Neural cell (in vitro differentiated cells): ENCODE measurements around the gene FSD2. TPM values are rescaled to one million over a fixed set of nuclear protein-coding genes. Genes with fewer than 3 reads are reported as not detected.

Experiments
- H2AFZ ChIP-seq: fragments of 200-600, 300-800 bp; sonication (generic), shearing (Covaris generic); 2 replicates; pipeline ENCODE4 v1.6.0; 2014; ENCODE audit warnings: low read depth, mild to moderate bottlenecking, antibody characterized with exemption, low read length, moderate library complexity
- H3F3A ChIP-seq: fragments of 200-600 bp; shearing (Covaris generic); 2 replicates; pipeline ENCODE4 v1.6.1; 2016; ENCODE audit warnings: mild to moderate bottlenecking, moderate library complexity, mixed read lengths, antibody characterized with exemption, low read length; ENCODE audit not compliant: insufficient read depth, poor library complexity, severe bottlenecking
- H3K27ac ChIP-seq: fragments of 200-600, 300-800 bp; sonication (generic), shearing (Covaris generic); 2 replicates; pipeline ENCODE4 v1.5.1; 2014; ENCODE audit warnings: mild to moderate bottlenecking, low read length, moderate library complexity
- H3K27me3 ChIP-seq: fragments of 300-800, 200-600 bp; sonication (generic), shearing (Covaris generic); 2 replicates; pipeline ENCODE4 v1.6.0; 2014; ENCODE audit warnings: mild to moderate bottlenecking, low read depth, low read length, moderate library complexity; ENCODE audit not compliant: insufficient read depth
- H3K36me3 ChIP-seq: fragments of 300-800, 200-600 bp; sonication (generic), shearing (Covaris generic); 2 replicates; pipeline ENCODE4 v1.5.1; 2014; ENCODE audit warnings: mild to moderate bottlenecking, antibody characterized with exemption, low read length, moderate library complexity; ENCODE audit not compliant: insufficient read depth
- H3K4me2 ChIP-seq: fragments of 300-800, 200-600 bp; sonication (generic), shearing (Covaris generic); 2 replicates; pipeline ENCODE4 v1.6.0; 2014; ENCODE audit warnings: mild to moderate bottlenecking, low read length
- H3K4me3 ChIP-seq: fragments of 300-800, 200-600 bp; sonication (generic), shearing (Covaris generic); 2 replicates; pipeline ENCODE4 v1.5.1; 2014; ENCODE audit warnings: mild to moderate bottlenecking, low read length, moderate library complexity
- H3K79me2 ChIP-seq: fragments of 200-600 bp; shearing (Covaris generic); replicated peaks from 2 replicates; pipeline ENCODE4 v1.6.0; 2014; ENCODE audit warnings: mild to moderate bottlenecking, low read length, moderate library complexity; ENCODE audit not compliant: insufficient read depth
- H3K9ac ChIP-seq: fragments of 300-800, 200-600 bp; sonication (generic), shearing (Covaris generic); 2 replicates; pipeline ENCODE4 v1.6.1; 2016; ENCODE audit warnings: mild to moderate bottlenecking, low read length, mixed read lengths
- H3K9me2 ChIP-seq: fragments of 200-600 bp; shearing (Covaris generic); 2 replicates; pipeline ENCODE4 v1.6.1; 2016; ENCODE audit warnings: mild to moderate bottlenecking, low read length, mixed read lengths; ENCODE audit not compliant: insufficient read depth
- H3K9me3 ChIP-seq: fragments of 200-600, 300-800 bp; sonication (generic), shearing (Covaris generic); 2 replicates; pipeline ENCODE4 v1.6.1; 2016; ENCODE audit warnings: mild to moderate bottlenecking, mixed run types, low read length, moderate library complexity, mixed read lengths
- H4K20me1 ChIP-seq: fragments of 200-600 bp; shearing (Covaris generic); 2 replicates; pipeline ENCODE4 v1.6.1; 2016; ENCODE audit warnings: mild to moderate bottlenecking, mixed run types; ENCODE audit not compliant: insufficient read depth
- EP300 ChIP-seq: fragments of 450-650 bp; conservative IDR thresholded peaks from 2 replicates; pipeline ENCODE4 v1.6.1; 2014; ENCODE audit warnings: antibody characterized with exemption, mild to moderate bottlenecking, moderate library complexity; ENCODE audit not compliant: poor library complexity, severe bottlenecking
- EZH2 ChIP-seq: fragments of 200-600, 300-800 bp; shearing (Covaris generic), sonication (generic); IDR thresholded peaks from 2 replicates; pipeline ENCODE4 v1.6.1; 2014; ENCODE audit warnings: antibody characterized with exemption, low read length, borderline replicate concordance, mild to moderate bottlenecking; ENCODE audit not compliant: insufficient read depth, poor library complexity, severe bottlenecking
- MXI1 ChIP-seq: fragments of 450-650 bp; conservative IDR thresholded peaks from 2 replicates; pipeline ENCODE4 v1.6.1; 2014; ENCODE audit warnings: antibody characterized with exemption, mild to moderate bottlenecking; ENCODE audit not compliant: poor library complexity, severe bottlenecking
- POLR2AphosphoS5 ChIP-seq: IDR thresholded peaks from 2 replicates; pipeline ENCODE4 v1.6.1; 2012
- RAD21 ChIP-seq: fragments of 450-650 bp; conservative IDR thresholded peaks from 2 replicates; pipeline ENCODE4 v1.6.1; 2014; ENCODE audit warnings: antibody characterized with exemption, mild to moderate bottlenecking, moderate library complexity
- SMC3 ChIP-seq: fragments of 450-650 bp; conservative IDR thresholded peaks from 2 replicates; pipeline ENCODE4 v1.6.1; 2014; ENCODE audit warnings: antibody characterized with exemption, mild to moderate bottlenecking, moderate library complexity; ENCODE audit not compliant: poor library complexity
- TAF1 ChIP-seq: IDR thresholded peaks from 2 replicates; pipeline ENCODE4 v1.6.1; 2012; ENCODE audit warnings: low read depth
- polyA plus RNA-seq: library from polyadenylated mRNA; depleted of rRNA; stranded (reverse); fragments of >200 nt; gene quantifications from 2 replicates; pipeline ENCODE4 v1.2.3, GENCODE V29; 2014
- TF ChIP-seq, protein P1 (sequence below): fragments of 450-650 bp; IDR thresholded peaks from 2 replicates; pipeline ENCODE4 v1.5.1; 2014; ENCODE audit warnings: antibody characterized with exemption, mild to moderate bottlenecking, moderate library complexity; ENCODE audit not compliant: poor library complexity, severe bottlenecking
- TF ChIP-seq, protein P2 (sequence below): IDR thresholded peaks from 2 replicates; pipeline ENCODE4 v1.6.1; 2012; ENCODE audit warnings: borderline replicate concordance

FSD2 gene
- polyA plus RNA-seq, 1 donor from 2014 or later, result not detected

DNA sequence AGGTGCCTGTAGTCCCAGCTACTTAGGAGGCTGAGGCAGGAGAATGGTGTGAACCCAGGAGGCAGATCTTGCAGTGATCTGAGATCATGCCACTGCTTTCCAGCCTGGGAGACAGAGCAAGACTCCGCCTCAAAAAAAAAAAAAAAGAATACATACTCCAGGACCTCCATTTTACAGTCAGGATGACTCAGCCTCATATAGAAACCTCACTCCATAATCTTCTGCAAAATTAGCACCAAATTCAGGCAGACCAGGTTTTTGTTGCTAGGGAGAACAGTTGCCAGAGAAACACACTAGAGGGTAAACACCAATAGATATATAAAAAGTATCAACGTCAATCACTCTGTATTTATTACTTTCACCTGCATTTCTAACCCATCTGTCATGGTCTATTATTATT lies 67.9 kb downstream of the FSD2 start:
- H3K4me2 ChIP-seq, result no peak overlapping the region
- no peaks in the 10 kb centered on the region for H4K20me1 ChIP-seq
- TF ChIP-seq MXI1, result no peak
- H3K4me3 ChIP-seq, result no peak overlapping the region
- no peaks in the 10 kb centered on the region for H3K79me2 ChIP-seq
- no peak overlapping the region for H3K9ac ChIP-seq
- H3F3A ChIP-seq, result no peaks in the 10 kb centered on the region
- H3K27ac ChIP-seq, result no peak overlapping the region
- H3K36me3 ChIP-seq, result no peaks in the 10 kb centered on the region
- H2AFZ ChIP-seq, result no peak overlapping the region
- no peaks in the 10 kb centered on the region for H3K9me2 ChIP-seq
- H3K9me3 ChIP-seq, result no peaks in the 10 kb centered on the region
- H3K27me3 ChIP-seq, result no peaks in the 10 kb centered on the region

DNA sequence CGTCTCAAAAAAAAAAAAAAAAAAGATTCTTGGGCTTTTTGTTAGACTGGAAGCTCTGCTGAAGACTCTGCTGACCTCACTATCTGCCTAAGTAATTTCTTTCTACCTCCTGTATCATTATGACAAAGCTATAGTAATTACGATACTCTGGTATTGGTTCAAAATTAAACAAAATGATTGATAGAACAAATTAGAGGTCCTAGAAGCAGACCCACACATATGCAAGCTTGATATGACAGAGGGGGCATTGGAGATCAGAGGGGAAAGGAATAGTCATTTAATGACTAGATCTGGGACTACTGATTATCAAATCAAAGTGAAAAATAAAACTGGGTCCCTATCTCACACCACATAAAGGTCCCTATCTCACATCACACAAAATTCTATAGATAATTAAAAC lies 74.3 kb downstream of the FSD2 start:
- no peak overlapping the region for H3K9ac ChIP-seq
- no peak overlapping the region for H3K27ac ChIP-seq
- H3K4me2 ChIP-seq, result no peak overlapping the region
- H2AFZ ChIP-seq, result no peak overlapping the region
- H3K79me2 ChIP-seq, result no peaks in the 10 kb centered on the region
- no peaks in the 10 kb centered on the region for H3K27me3 ChIP-seq
- no peaks in the 10 kb centered on the region for H4K20me1 ChIP-seq
- H3F3A ChIP-seq, result no peaks in the 10 kb centered on the region
- no peak overlapping the region for H3K4me3 ChIP-seq
- no peaks in the 10 kb centered on the region for H3K9me2 ChIP-seq
- no peak for TF ChIP-seq EP300
- no peak for TF ChIP-seq EZH2
- TF ChIP-seq, protein P1, sequence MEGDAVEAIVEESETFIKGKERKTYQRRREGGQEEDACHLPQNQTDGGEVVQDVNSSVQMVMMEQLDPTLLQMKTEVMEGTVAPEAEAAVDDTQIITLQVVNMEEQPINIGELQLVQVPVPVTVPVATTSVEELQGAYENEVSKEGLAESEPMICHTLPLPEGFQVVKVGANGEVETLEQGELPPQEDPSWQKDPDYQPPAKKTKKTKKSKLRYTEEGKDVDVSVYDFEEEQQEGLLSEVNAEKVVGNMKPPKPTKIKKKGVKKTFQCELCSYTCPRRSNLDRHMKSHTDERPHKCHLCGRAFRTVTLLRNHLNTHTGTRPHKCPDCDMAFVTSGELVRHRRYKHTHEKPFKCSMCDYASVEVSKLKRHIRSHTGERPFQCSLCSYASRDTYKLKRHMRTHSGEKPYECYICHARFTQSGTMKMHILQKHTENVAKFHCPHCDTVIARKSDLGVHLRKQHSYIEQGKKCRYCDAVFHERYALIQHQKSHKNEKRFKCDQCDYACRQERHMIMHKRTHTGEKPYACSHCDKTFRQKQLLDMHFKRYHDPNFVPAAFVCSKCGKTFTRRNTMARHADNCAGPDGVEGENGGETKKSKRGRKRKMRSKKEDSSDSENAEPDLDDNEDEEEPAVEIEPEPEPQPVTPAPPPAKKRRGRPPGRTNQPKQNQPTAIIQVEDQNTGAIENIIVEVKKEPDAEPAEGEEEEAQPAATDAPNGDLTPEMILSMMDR, result no peak
- no peak for TF ChIP-seq TAF1
- TF ChIP-seq MXI1, result no peak
- TF ChIP-seq POLR2AphosphoS5, result no peak
- TF ChIP-seq, protein P2, sequence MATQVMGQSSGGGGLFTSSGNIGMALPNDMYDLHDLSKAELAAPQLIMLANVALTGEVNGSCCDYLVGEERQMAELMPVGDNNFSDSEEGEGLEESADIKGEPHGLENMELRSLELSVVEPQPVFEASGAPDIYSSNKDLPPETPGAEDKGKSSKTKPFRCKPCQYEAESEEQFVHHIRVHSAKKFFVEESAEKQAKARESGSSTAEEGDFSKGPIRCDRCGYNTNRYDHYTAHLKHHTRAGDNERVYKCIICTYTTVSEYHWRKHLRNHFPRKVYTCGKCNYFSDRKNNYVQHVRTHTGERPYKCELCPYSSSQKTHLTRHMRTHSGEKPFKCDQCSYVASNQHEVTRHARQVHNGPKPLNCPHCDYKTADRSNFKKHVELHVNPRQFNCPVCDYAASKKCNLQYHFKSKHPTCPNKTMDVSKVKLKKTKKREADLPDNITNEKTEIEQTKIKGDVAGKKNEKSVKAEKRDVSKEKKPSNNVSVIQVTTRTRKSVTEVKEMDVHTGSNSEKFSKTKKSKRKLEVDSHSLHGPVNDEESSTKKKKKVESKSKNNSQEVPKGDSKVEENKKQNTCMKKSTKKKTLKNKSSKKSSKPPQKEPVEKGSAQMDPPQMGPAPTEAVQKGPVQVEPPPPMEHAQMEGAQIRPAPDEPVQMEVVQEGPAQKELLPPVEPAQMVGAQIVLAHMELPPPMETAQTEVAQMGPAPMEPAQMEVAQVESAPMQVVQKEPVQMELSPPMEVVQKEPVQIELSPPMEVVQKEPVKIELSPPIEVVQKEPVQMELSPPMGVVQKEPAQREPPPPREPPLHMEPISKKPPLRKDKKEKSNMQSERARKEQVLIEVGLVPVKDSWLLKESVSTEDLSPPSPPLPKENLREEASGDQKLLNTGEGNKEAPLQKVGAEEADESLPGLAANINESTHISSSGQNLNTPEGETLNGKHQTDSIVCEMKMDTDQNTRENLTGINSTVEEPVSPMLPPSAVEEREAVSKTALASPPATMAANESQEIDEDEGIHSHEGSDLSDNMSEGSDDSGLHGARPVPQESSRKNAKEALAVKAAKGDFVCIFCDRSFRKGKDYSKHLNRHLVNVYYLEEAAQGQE, result no peak
- TF ChIP-seq SMC3, result no peak
- no peak for TF ChIP-seq RAD21
- no peaks in the 10 kb centered on the region for H3K9me3 ChIP-seq
- H3K36me3 ChIP-seq, result no peaks in the 10 kb centered on the region

DNA sequence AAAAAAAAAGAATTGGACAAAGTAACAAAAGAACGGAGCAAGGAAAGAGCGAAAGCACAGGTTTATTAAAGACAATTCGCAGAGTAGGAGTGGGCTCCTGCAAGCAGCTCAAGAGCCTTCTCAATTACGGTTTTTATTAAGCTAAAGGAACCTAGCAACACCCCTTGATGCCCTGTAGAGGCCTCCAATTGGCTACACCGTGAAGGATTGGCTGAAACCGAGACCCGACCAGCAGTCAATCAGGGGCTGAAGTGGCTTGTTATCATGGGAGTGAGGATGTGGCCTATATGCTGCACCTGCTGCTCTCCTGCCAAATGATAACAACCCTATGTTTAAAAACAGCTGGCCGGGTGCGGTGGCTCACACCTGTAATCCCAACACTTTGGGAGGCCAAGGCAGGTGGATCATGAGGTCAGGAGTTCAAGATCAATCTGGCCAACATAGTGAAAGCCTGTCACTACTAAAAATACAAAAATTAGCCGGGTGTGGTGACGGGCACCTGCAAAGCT lies 75.8 kb downstream of the FSD2 start:
- no peaks in the 10 kb centered on the region for H3K36me3 ChIP-seq
- H3K79me2 ChIP-seq, result no peaks in the 10 kb centered on the region
- no peak overlapping the region for H3K9ac ChIP-seq
- H3K27ac ChIP-seq, result no peak overlapping the region
- H2AFZ ChIP-seq, result no peak overlapping the region
- no peaks in the 10 kb centered on the region for H3K27me3 ChIP-seq
- no peaks in the 10 kb centered on the region for H4K20me1 ChIP-seq
- TF ChIP-seq, protein P1, result no peak
- TF ChIP-seq POLR2AphosphoS5, result no peak
- no peak for TF ChIP-seq RAD21
- no peak for TF ChIP-seq MXI1
- TF ChIP-seq, protein P2, result no peak
- no peak for TF ChIP-seq EP300
- TF ChIP-seq EZH2, result no peak
- no peak for TF ChIP-seq SMC3
- no peak for TF ChIP-seq TAF1
- H3K4me2 ChIP-seq, result no peak overlapping the region
- H3F3A ChIP-seq, result no peaks in the 10 kb centered on the region
- H3K4me3 ChIP-seq, result no peak overlapping the region
- no peaks in the 10 kb centered on the region for H3K9me3 ChIP-seq
- no peaks in the 10 kb centered on the region for H3K9me2 ChIP-seq
